GM23248 (cell line): ENCODE data around the gene RAB8B. TPM values are rescaled to one million over a fixed set of nuclear protein-coding genes. Genes with fewer than 3 reads are reported as not detected.
A peak's percentile ranks its signal among the peaks of the same experiment; 100 is the strongest.

Source experiments
- DNase-seq: peaks from one replicate; pipeline ENCODE4 v3.0.0-alpha.2; 2015
- H2AFZ ChIP-seq: fragments of 200-600 bp; sonication (generic); 2 replicates; pipeline ENCODE4 v1.6.1; 2016; ENCODE audit warnings: antibody characterized with exemption
- H3F3A ChIP-seq: fragments of 200-600 bp; sonication (generic); 2 replicates; pipeline ENCODE4 v1.6.1; 2016; ENCODE audit warnings: mild to moderate bottlenecking, antibody characterized with exemption, mixed run types; ENCODE audit not compliant: insufficient read depth
- H3K27ac ChIP-seq: fragments of 200-600 bp; sonication (generic); 2 replicates; pipeline ENCODE4 v1.5.1; 2016; ENCODE audit warnings: mild to moderate bottlenecking
- H3K27me3 ChIP-seq: fragments of 200-600 bp; sonication (generic); replicated peaks from 2 replicates; pipeline ENCODE4 v1.6.1; 2016; ENCODE audit warnings: mild to moderate bottlenecking; ENCODE audit not compliant: insufficient read depth
- H3K36me3 ChIP-seq: fragments of 200-600 bp; sonication (generic); 2 replicates; pipeline ENCODE4 v1.6.1; 2016; ENCODE audit warnings: low read depth, mild to moderate bottlenecking
- H3K4me1 ChIP-seq: fragments of 200-600 bp; sonication (generic); 2 replicates; pipeline ENCODE4 v1.6.1; 2016; ENCODE audit warnings: mild to moderate bottlenecking; ENCODE audit not compliant: insufficient read depth
- H3K4me2 ChIP-seq: fragments of 200-600 bp; sonication (generic); one replicate; pipeline ENCODE4 v1.6.1; 2016; ENCODE audit warnings: mild to moderate bottlenecking; ENCODE audit not compliant: unreplicated experiment
- H3K4me3 ChIP-seq: fragments of 200-600 bp; sonication (generic); 2 replicates; pipeline ENCODE4 v1.5.1; 2016; ENCODE audit warnings: mild to moderate bottlenecking
- H3K79me2 ChIP-seq: fragments of 200-600 bp; sonication (generic); 2 replicates; pipeline ENCODE4 v1.6.1; 2016; ENCODE audit warnings: mild to moderate bottlenecking; ENCODE audit not compliant: insufficient read depth
- H3K9ac ChIP-seq: fragments of 200-600 bp; sonication (generic); 2 replicates; pipeline ENCODE4 v1.6.1; 2016; ENCODE audit warnings: mild to moderate bottlenecking
- H3K9me2 ChIP-seq: fragments of 200-600 bp; sonication (generic); 2 replicates; pipeline ENCODE4 v1.6.1; 2016; ENCODE audit warnings: mixed run types, mild to moderate bottlenecking, moderate library complexity; ENCODE audit not compliant: insufficient read depth
- H3K9me3 ChIP-seq: fragments of 200-600 bp; sonication (generic); one replicate; pipeline ENCODE4 v1.6.1; 2017; ENCODE audit warnings: low read depth
- H4K20me1 ChIP-seq: fragments of 200-600 bp; sonication (generic); 2 replicates; pipeline ENCODE4 v1.6.0; 2016; ENCODE audit not compliant: insufficient read depth
- EZH2 ChIP-seq: fragments of 200-600 bp; sonication (generic); IDR thresholded peaks from 2 replicates; pipeline ENCODE4 v1.6.1; 2018; ENCODE audit warnings: antibody characterized with exemption, mild to moderate bottlenecking; ENCODE audit not compliant: insufficient read depth, poor library complexity, severe bottlenecking
- EZH2phosphoT487 ChIP-seq: fragments of 200-600 bp; sonication (generic); IDR thresholded peaks from 2 replicates; pipeline ENCODE4 v1.6.1; 2018; ENCODE audit warnings: antibody characterized with exemption, moderate library complexity, mild to moderate bottlenecking, low read depth; ENCODE audit not compliant: insufficient read depth
- WGBS, 2 experiments: methylation state at CpG; one replicate each; pipeline ENCODE4 v1.1.6; 2015 to 2017; ENCODE audit warnings: low lambda C conversion rate in 2 of 2, low coverage in 1 of 2; ENCODE audit errors: missing lambda C conversion rate in 2 of 2; 5-methylcytosine and 5-hydroxymethylcytosine counted together
- in situ Hi-C: fragments of 300-500 bp; cut with MboI; formaldehyde crosslinking; loops from 2 replicates; pipeline ENCODE4 v1.15.0; 2020
- polyA plus RNA-seq: library from polyadenylated mRNA; unstranded; fragments of >200 nt; fragmentation: Nextera tagmentation; extraction: Ambion mirVana; gene quantifications from 2 replicates; pipeline ENCODE4 v1.2.1, GENCODE V29; 2016
- total RNA-seq: library from RNA; depleted of rRNA; stranded (reverse); fragments of >200 nt; shearing (Covaris generic); gene quantifications from 2 replicates; pipeline ENCODE4 v1.2.3, GENCODE V29; 2014

RAB8B gene
- total and polyA plus RNA-seq, 2 experiments from 2014 or later = 43.6 to 54.3 TPM

GRCh38 chr15:63231206-63231605 lies 41.8 kb downstream of the RAB8B start:
- Histone ChIP-seq H3K79me2 (peaks cover 85% of the 10 kb centered on the region), H3K36me3 (no peaks in the 10 kb centered on the region), H2AFZ (no peak overlapping the region), H3K9ac (no peak overlapping the region), H3K27ac (0 out of 2 replicates have a peak overlapping the region, but pooled peaks have one; percentile 7), H3K9me3 (no peaks in the 10 kb centered on the region), H3F3A (peaks cover 42% of the 10 kb centered on the region), H3K4me1 (peaks cover 43% of the 10 kb centered on the region), H3K27me3 (no peaks in the 10 kb centered on the region), H3K9me2 (no peaks in the 10 kb centered on the region), H3K4me3 (no peak overlapping the region), H3K4me2 (no peak overlapping the region), H4K20me1 (no peaks in the 10 kb centered on the region)
- in situ Hi-C loops = no loop called here
- 99 to 100% methylated on average over 3 of the region's 3 CpGs for WGBS, 2 experiments
- TF ChIP-seq EZH2 (no peak), EZH2phosphoT487 (no peak)
- no peak for DNase-seq

GRCh38 chr15:63231706-63232105 lies 42.3 kb downstream of the RAB8B start:
- peaks cover 85% of the 10 kb centered on the region for H3K79me2 ChIP-seq
- peaks cover 44% of the 10 kb centered on the region for H3F3A ChIP-seq
- H2AFZ ChIP-seq = no peak overlapping the region
- H3K27me3 ChIP-seq = no peaks in the 10 kb centered on the region
- peak overlapping the region; percentile 7 for H3K27ac ChIP-seq
- H3K9me2 ChIP-seq = no peaks in the 10 kb centered on the region
- peak; percentile 49 for DNase-seq
- H3K4me1 ChIP-seq = peaks cover 48% of the 10 kb centered on the region
- WGBS, 2 experiments = 4 to 6% methylated on average over 1 of the region's 1 CpG
- no peaks in the 10 kb centered on the region for H4K20me1 ChIP-seq
- H3K36me3 ChIP-seq = no peaks in the 10 kb centered on the region
- H3K4me3 ChIP-seq = no peak overlapping the region
- no peak for TF ChIP-seq EZH2
- no peak for TF ChIP-seq EZH2phosphoT487
- in situ Hi-C loops = no loop called here
- no peaks in the 10 kb centered on the region for H3K9me3 ChIP-seq
- H3K9ac ChIP-seq = no peak overlapping the region
- peak overlapping the region; percentile 18 for H3K4me2 ChIP-seq

GRCh38 chr15:63232405-63232804 lies 43.0 kb downstream of the RAB8B start:
- Histone ChIP-seq H3K9ac (no peak overlapping the region), H3K4me1 (peaks cover 54% of the 10 kb centered on the region), H3K9me2 (no peaks in the 10 kb centered on the region), H3K27me3 (no peaks in the 10 kb centered on the region), H3K4me2 (peak overlapping the region; percentile 18), H2AFZ (no peak overlapping the region), H4K20me1 (no peaks in the 10 kb centered on the region), H3K79me2 (peaks cover 86% of the 10 kb centered on the region), H3F3A (peaks cover 50% of the 10 kb centered on the region), H3K36me3 (no peaks in the 10 kb centered on the region), H3K9me3 (no peaks in the 10 kb centered on the region), H3K27ac (peak overlapping the region; percentile 7; the same call in 1 of the 2 replicates), H3K4me3 (no peak overlapping the region)
- 32 to 36% methylated on average over 4 of the region's 4 CpGs for WGBS, 2 experiments
- no peak for TF ChIP-seq EZH2phosphoT487
- peak; percentile 34 for DNase-seq
- in situ Hi-C loops = no loop called here

- no peaks in the 10 kb centered on the region for H3K27me3 ChIP-seq
- no peaks in the 10 kb centered on the region for H3K36me3 ChIP-seq
- H3K4me3 ChIP-seq = no peak overlapping the region
- H3K9me3 ChIP-seq = no peaks in the 10 kb centered on the region
- H3K9me2 ChIP-seq = no peaks in the 10 kb centered on the region
- no peak overlapping the region for H2AFZ ChIP-seq
- peaks cover 54% of the 10 kb centered on the region for H3K4me1 ChIP-seq
- no peak overlapping the region for H3K9ac ChIP-seq
- 95 to 99% methylated on average over 5 of the region's 5 CpGs for WGBS, 2 experiments
- H3F3A ChIP-seq = peaks cover 56% of the 10 kb centered on the region
- H3K4me2 ChIP-seq = peak overlapping the region; percentile 57
- H3K79me2 ChIP-seq = peaks cover 87% of the 10 kb centered on the region
- TF ChIP-seq EZH2 = no peak
- TF ChIP-seq EZH2phosphoT487 = no peak
- peak; percentile 30 for DNase-seq
- no peaks in the 10 kb centered on the region for H4K20me1 ChIP-seq
- peak overlapping the region; percentile 88 for H3K27ac ChIP-seq
- in situ Hi-C loops = no loop called here
Measured at GRCh38 chr15:63232943-63233342, 43.5 kb downstream of the RAB8B start.
